22Rv1 (cell line): ENCODE data around the gene ZNF319.

ENCODE experiments used
- H3K27ac ChIP-seq: fragments of 450-650 bp; 2 replicates; pipeline ENCODE4 v1.5.1; 2017
- ZFX ChIP-seq: fragments of 450-650 bp; IDR thresholded peaks from 2 replicates; pipeline ENCODE4 v1.6.1; 2017; ENCODE audit warnings: antibody characterized with exemption, borderline replicate concordance
- TF ChIP-seq, protein P1 (sequence below): fragments of 450-650 bp; IDR thresholded peaks from 2 replicates; pipeline ENCODE4 v1.5.1; 2017; ENCODE audit warnings: mild to moderate bottlenecking

ZNF319 gene

DNA sequence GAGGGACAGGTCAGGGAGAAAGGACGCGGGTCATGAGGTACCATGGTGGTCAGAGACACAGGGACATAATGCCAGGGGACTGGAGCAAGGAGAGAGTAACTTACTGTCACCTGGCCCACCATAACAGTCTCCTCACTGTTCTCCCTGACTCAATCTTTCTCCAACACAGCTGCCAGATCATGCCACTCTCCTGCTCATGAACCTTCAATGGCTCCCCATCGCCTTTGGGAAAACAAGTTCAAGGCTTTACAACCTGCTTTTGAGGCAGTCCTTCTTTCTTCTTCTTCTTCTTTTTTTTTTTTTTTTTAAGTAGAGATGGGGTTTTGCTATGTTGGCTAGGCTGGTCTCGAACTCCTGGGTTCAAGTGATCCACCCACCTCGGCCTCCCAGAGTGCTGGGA, 52.4 kb downstream of the ZNF319 start:
- H3K27ac ChIP-seq: no peak overlapping the region
- TF ChIP-seq, protein P1, sequence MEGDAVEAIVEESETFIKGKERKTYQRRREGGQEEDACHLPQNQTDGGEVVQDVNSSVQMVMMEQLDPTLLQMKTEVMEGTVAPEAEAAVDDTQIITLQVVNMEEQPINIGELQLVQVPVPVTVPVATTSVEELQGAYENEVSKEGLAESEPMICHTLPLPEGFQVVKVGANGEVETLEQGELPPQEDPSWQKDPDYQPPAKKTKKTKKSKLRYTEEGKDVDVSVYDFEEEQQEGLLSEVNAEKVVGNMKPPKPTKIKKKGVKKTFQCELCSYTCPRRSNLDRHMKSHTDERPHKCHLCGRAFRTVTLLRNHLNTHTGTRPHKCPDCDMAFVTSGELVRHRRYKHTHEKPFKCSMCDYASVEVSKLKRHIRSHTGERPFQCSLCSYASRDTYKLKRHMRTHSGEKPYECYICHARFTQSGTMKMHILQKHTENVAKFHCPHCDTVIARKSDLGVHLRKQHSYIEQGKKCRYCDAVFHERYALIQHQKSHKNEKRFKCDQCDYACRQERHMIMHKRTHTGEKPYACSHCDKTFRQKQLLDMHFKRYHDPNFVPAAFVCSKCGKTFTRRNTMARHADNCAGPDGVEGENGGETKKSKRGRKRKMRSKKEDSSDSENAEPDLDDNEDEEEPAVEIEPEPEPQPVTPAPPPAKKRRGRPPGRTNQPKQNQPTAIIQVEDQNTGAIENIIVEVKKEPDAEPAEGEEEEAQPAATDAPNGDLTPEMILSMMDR: no peak
- no peak for TF ChIP-seq ZFX

GRCh38 chr16:57947261-57947660, 53.2 kb downstream of the ZNF319 start:
- H3K27ac ChIP-seq: no peak overlapping the region
- no peak for TF ChIP-seq ZFX
- TF ChIP-seq, protein P1: no peak

DNA sequence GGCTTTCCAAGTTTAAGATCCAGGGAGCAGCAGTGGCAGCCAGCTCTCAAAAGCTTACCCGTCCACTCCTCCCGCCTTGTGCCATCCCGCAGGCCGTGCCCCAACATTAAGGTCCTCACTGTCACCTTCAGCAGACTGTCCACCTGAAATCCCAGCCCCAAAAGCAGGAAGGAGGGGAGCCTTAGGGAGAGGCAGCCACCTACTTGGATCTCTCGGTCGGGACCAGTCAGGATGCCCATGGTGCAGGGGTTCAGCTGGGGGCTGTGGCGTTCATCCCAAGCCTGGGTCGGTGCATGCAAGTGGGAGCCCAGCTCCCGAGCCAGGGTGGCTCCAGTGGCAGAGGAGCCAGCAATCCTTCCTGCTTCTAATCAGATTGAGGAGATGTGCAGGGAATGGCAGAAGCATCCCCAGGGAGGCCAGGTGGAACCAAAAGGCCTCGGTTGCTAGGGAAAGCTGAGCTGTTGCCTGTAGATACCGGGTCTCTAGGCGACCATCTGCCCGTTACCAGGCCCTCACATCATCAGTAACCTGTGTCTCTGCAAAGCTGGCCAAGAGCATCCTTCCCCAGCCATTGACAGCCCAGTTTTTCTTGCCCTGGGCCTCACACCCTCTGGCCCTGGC, 54.2 kb downstream of the ZNF319 start:
- no peak for TF ChIP-seq ZFX
- TF ChIP-seq, protein P1: no peak
- H3K27ac ChIP-seq: no peak overlapping the region

DNA sequence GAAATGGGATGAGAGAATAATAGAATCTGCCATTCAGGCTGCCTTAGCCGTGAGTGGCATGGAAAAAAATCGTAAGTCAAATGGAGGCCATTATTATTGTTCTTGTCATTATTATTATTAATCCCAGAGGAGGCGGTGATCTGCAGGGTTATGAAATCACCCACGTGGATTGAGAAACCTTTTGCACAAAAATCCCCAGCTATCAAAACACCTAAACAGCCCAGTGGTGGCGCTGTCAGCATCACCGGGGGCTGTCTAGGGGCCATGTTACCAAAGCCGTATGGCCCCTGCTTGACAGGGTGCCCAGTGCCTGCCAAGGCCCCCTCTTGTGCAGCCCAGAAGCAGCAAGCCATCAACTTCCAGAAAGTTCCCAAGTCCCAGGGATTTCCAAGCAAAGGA, 54.7 kb downstream of the ZNF319 start:
- H3K27ac ChIP-seq: no peak overlapping the region
- no peak for TF ChIP-seq ZFX
- TF ChIP-seq, protein P1: 0 out of 2 replicates have a peak, but pooled peaks have one; percentile 13

DNA sequence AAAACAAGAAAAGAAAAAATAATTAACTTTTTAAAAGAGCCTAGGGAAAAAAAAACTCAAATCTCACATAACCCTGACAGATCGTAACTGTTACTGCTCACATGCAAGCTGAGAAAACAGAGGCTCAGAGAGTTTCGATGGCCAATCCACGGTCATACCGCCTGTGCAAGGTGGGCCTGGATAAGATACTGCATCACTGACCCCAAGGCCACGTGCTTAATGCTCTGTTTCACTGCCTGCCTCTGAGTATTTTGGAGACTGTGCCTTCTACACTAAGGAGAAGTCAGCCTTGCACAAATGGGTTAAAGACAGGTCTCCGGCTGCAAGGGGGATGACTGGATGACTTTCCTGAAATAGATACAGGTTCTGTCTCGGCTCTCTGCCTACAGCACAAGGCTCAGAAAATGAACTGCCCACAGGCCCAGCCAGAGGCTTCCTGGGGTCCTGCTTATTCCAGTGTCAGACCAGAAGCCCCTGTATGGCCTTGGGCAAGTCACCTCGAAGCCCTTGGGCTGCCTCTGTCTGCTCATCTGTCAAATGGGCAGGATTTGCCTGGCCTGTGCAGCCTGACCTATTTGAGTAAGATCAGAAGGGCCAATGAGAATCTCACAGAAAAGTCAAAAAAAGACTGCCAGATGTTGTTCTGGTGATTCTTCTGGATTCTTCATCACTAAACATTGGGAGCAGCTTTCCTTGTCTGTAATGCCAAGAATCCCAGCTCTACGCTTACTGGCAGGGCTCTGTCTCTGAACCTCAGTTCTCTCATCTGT, 55.3 kb downstream of the ZNF319 start:
- TF ChIP-seq, protein P1: no peak
- TF ChIP-seq ZFX: no peak

More for the DNA sequence above, 55.3 kb downstream of the ZNF319 start:
- H3K27ac ChIP-seq: no peak overlapping the region
